Esophagus squamous epithelium (tissue), 5 donors: ENCODE results near the gene TPCN2. TPM values are rescaled to one million over a fixed set of nuclear protein-coding genes. Genes with fewer than 3 reads are reported as not detected.
A peak's percentile ranks its signal among the peaks of the same experiment; 100 is the strongest.

ENCODE experiments used
- DNase-seq: peaks from one replicate; lab custom pipeline; 2025; lab: John Stamatoyannopoulos, UW
- H3K27ac ChIP-seq, 4 donors: fragments of 200-600 bp; sonication (generic); one replicate each; pipeline ENCODE4 v1.5.1; 2016 to 2019; ENCODE audit warnings: mild to moderate bottlenecking in 1 of 4
- H3K27me3 ChIP-seq, 4 donors: fragments of 200-600 bp; sonication (generic); 1 replicate in 3 of 4; 2 replicates in 1 of 4; pipeline versions ENCODE4 v1.5.1 to v1.6.0; 2017 to 2021; ENCODE audit warnings: antibody characterized with exemption in 1 of 4
- H3K36me3 ChIP-seq, 3 donors: fragments of 200-600 bp; sonication (generic); one replicate each; pipeline ENCODE4 v1.5.1; 2016 to 2019
- H3K4me1 ChIP-seq, 3 donors: fragments of 200-600 bp; sonication (generic); one replicate each; pipeline ENCODE4 v1.5.1; 2017 to 2019
- H3K4me3 ChIP-seq, 4 donors: fragments of 200-600 bp; sonication (generic); 1 replicate in 3 of 4; 2 replicates in 1 of 4; pipeline ENCODE4 v1.5.1; 2016 to 2019; ENCODE audit warnings: mild to moderate bottlenecking in 2 of 4, moderate library complexity in 1 of 4
- H3K9me3 ChIP-seq, 3 donors: fragments of 200-600 bp; sonication (generic); one replicate each; pipeline ENCODE4 v1.5.1; 2016 to 2019
- CTCF ChIP-seq, 6 experiments: fragments of 450-650 bp in 4 of 6; fragments of 200-600 bp in 2 of 6; sonication (generic) in 2 of 6; IDR thresholded peaks; one replicate each; pipeline ENCODE4 v1.5.1; 2016 to 2019; ENCODE audit warnings: antibody characterized with exemption in 6 of 6, mild to moderate bottlenecking in 4 of 6, moderate library complexity in 4 of 6
- POLR2A ChIP-seq, 4 donors: fragments of 450-650 bp; IDR thresholded peaks; one replicate each; pipeline ENCODE4 v1.6.1; 2017; ENCODE audit warnings: antibody characterized with exemption in 4 of 4, mild to moderate bottlenecking in 4 of 4, moderate library complexity in 3 of 4
- WGBS, 2 donors: methylation state at CpG; one replicate each; pipeline ENCODE4 v1.1.5; 2018; 5-methylcytosine and 5-hydroxymethylcytosine counted together
- intact Hi-C: fragments of 100-400 bp; cut with DNase I; formaldehyde crosslinking; loops from one replicate; pipeline ENCODE4 v1.15.0; 2022
- total RNA-seq, 4 donors: library from RNA; depleted of rRNA; stranded (reverse); fragments of >200 nt; gene quantifications; one replicate each; pipeline ENCODE4 v1.1.0, GENCODE V29; 2016
- donor health status: DM: yes; HTN: yes; CAD: no.

Gene TPCN2
- total RNA-seq, 4 donors from 2014 or later = 7.9 to 12.0 (median 9.1) TPM

GRCh38 chr11:69083531-69084247, 35.0 kb downstream of the TPCN2 start:
- Histone ChIP-seq H3K27ac (no peak overlapping the region), H3K4me1 (peaks cover 4 to 44% (median 5%) of the 10 kb centered on the region in 3 donors), H3K9me3 (no peaks in the 10 kb centered on the region), H3K4me3 (no peak overlapping the region), H3K27me3 (no peaks in the 10 kb centered on the region), H3K36me3 (peaks cover 4 to 92% (median 15%) of the 10 kb centered on the region in 3 donors)
- no peak for TF ChIP-seq CTCF (IDR thresholded peaks at IDR 0.05)
- no peak for TF ChIP-seq POLR2A (IDR thresholded peaks at IDR 0.05)
- 87 to 88% methylated on average over 9 to 22 of the region's 28 CpGs for WGBS, 2 donors
- no peak for DNase-seq
- intact Hi-C loops = no loop called here

GRCh38 chr11:69084371-69084770, 35.6 kb downstream of the TPCN2 start:
- peaks cover 3 to 91% (median 11%) of the 10 kb centered on the region in 3 donors for H3K36me3 ChIP-seq
- H3K27me3 ChIP-seq = no peaks in the 10 kb centered on the region
- no peak overlapping the region for H3K4me3 ChIP-seq
- no peaks in the 10 kb centered on the region for H3K9me3 ChIP-seq
- WGBS, 2 donors = 68 to 90% methylated on average over 2 to 3 of the region's 15 CpGs
- DNase-seq = no peak
- TF ChIP-seq CTCF (IDR thresholded peaks at IDR 0.05) = no peak
- no peak for TF ChIP-seq POLR2A (IDR thresholded peaks at IDR 0.05)
- intact Hi-C loops = no loop called here
- H3K27ac ChIP-seq = no peak overlapping the region
- H3K4me1 ChIP-seq = peaks cover 5 to 51% (median 10%) of the 10 kb centered on the region in 3 donors

DNA sequence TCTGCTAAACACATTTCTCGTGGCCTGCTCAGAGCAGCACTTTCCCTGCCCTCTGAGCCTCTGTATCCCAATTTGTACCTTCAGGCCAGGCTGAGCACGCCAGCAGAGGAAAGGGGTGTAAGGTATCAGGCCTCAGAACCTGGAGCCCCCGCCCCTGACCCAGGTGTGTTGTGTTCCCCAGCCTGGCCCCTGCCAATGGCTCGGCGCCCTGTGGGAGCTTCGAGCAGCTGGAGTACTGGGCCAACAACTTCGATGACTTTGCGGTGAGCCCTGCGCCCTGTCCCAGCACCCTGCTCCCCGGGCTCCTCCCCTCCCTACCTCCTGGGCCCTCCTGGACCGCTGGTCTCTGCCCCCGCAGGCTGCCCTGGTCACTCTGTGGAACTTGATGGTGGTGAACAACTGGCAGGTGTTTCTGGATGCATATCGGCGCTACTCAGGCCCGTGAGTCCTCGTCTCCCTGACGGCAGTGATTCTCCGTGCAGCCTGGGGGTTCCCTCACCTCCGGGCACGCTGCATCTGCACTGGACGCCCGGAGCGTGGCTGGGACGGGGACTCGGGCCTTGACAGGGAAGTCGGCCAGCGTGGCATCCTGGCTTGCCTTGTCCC, 36.9 kb downstream of the TPCN2 start:
- WGBS, 2 donors = 78 to 88% methylated on average over 1 to 2 of the region's 27 CpGs
- no peak for TF ChIP-seq POLR2A (IDR thresholded peaks at IDR 0.05)
- no peak for TF ChIP-seq CTCF (IDR thresholded peaks at IDR 0.05)
- peak overlapping the region; percentile 34 to 85 (median 78) for H3K27ac ChIP-seq
- DNase-seq = no peak
- H3K4me3 ChIP-seq = no peak overlapping the region
- intact Hi-C loops = no loop called here
- H3K27me3 ChIP-seq = no peaks in the 10 kb centered on the region
- peaks cover under 1 to 91% (median 3%) of the 10 kb centered on the region in 3 donors for H3K36me3 ChIP-seq
- peaks cover 5 to 41% (median 10%) of the 10 kb centered on the region in 3 donors for H3K4me1 ChIP-seq
- no peaks in the 10 kb centered on the region for H3K9me3 ChIP-seq

DNA sequence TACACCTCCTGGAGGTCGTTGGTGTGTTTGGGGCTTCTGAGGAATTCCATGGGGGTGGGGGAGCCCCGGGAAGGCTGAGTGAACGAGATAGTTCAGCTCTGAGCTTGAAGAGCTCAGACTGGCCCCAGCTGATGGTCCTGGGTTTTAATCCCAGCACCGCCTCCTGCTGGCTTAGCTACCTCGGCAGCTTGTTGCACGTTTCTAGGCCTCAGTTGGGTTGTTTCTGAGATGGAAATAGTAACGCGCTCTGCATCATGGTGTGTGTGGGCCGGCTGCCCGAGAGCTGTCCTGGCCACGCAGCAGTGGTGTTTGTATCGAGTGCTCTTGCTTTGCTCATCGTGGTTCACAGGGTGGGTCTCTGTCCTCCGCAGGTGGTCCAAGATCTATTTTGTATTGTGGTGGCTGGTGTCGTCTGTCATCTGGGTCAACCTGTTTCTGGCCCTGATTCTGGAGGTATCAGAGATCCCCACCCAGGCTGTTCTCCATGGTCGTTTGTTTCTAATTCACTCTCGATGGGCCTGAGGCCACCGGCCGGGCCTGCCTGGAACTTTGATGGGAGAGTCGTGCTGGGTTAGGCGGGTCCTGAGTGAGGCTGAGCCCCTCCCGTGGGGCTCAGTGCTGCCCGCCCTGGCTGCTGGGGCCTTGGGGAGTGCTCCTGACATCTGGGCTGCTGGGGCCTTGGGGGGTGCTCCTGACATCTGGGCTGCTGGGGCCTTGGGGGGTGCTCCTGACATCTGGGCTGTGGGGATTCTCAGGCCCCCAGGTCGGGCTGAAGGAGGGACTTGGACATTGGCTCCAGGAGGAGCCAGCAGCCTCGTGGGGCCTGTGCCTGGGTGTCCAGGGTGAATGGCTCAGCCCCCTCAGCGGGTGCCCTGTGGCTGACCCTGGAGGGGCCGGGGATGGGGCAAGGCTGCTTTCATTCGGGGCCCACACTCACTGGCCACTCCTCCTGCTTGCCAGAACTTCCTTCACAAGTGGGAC, 37.7 kb downstream of the TPCN2 start:
- intact Hi-C loops = no loop called here
- Histone ChIP-seq H3K27me3 (no peaks in the 10 kb centered on the region), H3K4me1 (peaks cover 5 to 41% (median 10%) of the 10 kb centered on the region in 3 donors), H3K4me3 (no peak overlapping the region), H3K9me3 (no peaks in the 10 kb centered on the region), H3K36me3 (peaks cover 0 to 91% (median 3%) of the 10 kb centered on the region in 3 donors), H3K27ac (peak overlapping the region; percentile 34 to 85 (median 78))
- TF ChIP-seq CTCF (IDR thresholded peaks at IDR 0.05) (peak in 3 of 6 experiments; percentile 17 to 25 (median 24)), POLR2A (IDR thresholded peaks at IDR 0.05) (no peak)
- WGBS, 2 donors = 82 to 85% methylated on average over 9 to 11 of the region's 28 CpGs
- DNase-seq = no peak
